Lower leg skin (tissue), 3 donors: Measurements from ENCODE around the gene RASAL1.

Experiments
- POLR2A ChIP-seq, 2 donors: fragments of 450-650 bp; IDR thresholded peaks; one replicate each; pipeline ENCODE4 v1.6.1; 2016 to 2017; ENCODE audit warnings: antibody characterized with exemption in 2 of 2, mild to moderate bottlenecking in 1 of 2, moderate library complexity in 1 of 2
- TF ChIP-seq, protein P1 (sequence below), 3 donors: fragments of 450-650 bp; IDR thresholded peaks; one replicate each; pipeline ENCODE4 v1.5.1; 2016; ENCODE audit warnings: antibody characterized with exemption in 3 of 3, mild to moderate bottlenecking in 3 of 3, moderate library complexity in 2 of 3

DNA sequence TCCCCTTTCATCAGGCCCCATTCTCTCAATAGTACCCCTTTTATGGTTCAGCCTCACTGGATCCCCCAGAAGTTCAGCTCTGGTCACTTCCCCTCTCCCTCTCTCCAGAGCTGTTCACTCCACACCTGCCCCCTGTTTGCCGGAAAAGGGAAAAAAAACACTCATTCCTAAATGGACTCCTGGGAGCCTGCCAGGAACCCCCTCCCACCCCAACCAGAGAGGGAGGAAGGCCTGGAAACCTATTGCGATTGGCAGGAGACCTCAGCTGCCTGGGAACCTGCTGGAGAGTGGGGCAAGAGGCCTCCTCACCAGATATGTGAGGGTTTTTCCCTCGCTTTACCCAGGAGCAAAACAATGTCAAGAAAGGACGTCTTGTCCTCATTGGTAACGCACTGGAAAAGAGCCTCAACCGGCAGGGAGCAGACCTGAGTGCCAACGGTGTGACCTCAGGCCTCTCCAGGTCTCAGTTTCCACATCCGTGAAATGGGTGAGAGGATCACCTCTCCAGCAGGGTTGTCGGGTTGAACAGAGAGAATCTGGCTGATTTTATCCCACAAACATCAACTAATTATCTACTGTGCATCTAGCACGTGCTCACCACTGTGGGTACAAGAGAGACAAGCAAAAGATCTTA is 74.4 kb downstream of the RASAL1 start:
- TF ChIP-seq, protein P1, sequence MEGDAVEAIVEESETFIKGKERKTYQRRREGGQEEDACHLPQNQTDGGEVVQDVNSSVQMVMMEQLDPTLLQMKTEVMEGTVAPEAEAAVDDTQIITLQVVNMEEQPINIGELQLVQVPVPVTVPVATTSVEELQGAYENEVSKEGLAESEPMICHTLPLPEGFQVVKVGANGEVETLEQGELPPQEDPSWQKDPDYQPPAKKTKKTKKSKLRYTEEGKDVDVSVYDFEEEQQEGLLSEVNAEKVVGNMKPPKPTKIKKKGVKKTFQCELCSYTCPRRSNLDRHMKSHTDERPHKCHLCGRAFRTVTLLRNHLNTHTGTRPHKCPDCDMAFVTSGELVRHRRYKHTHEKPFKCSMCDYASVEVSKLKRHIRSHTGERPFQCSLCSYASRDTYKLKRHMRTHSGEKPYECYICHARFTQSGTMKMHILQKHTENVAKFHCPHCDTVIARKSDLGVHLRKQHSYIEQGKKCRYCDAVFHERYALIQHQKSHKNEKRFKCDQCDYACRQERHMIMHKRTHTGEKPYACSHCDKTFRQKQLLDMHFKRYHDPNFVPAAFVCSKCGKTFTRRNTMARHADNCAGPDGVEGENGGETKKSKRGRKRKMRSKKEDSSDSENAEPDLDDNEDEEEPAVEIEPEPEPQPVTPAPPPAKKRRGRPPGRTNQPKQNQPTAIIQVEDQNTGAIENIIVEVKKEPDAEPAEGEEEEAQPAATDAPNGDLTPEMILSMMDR (IDR thresholded peaks at IDR 0.05): no peak
- no peak for TF ChIP-seq POLR2A (IDR thresholded peaks at IDR 0.05)
